CD14-positive monocyte (primary cell): ENCODE results near the gene TIMP1. TPM values are rescaled to one million over a fixed set of nuclear protein-coding genes. Genes with fewer than 3 reads are reported as not detected.

Experiments used
- DNase-seq, 3 donors: peaks; one replicate each; pipeline ENCODE4 v3.0.0-alpha.2; 2011 to 2022
- H2AFZ ChIP-seq: 2 replicates; pipeline ENCODE4 v1.6.0; 2012; ENCODE audit warnings: mild to moderate bottlenecking, low read depth, low read length, inconsistent platforms; ENCODE audit not compliant: insufficient read depth, poor library complexity, severe bottlenecking
- H3K27ac ChIP-seq, 2 donors: 1 replicate in 1 of 2; 2 replicates in 1 of 2; pipeline ENCODE4 v1.5.1; 2012 to 2013; ENCODE audit warnings: low read length in 2 of 2, control low read depth in 1 of 2, inconsistent platforms in 1 of 2, low read depth in 1 of 2, mild to moderate bottlenecking in 1 of 2
- H3K27me3 ChIP-seq, 2 donors: one replicate each; pipeline versions ENCODE4 v1.6.0 to v1.6.1; 2011 to 2013; ENCODE audit warnings: low read length in 2 of 2; ENCODE audit not compliant: control insufficient read depth in 2 of 2, insufficient read depth in 2 of 2
- H3K36me3 ChIP-seq, 2 donors: replicated peaks in 1 of 2; 1 replicate in 1 of 2; 2 replicates in 1 of 2; pipeline versions ENCODE4 v1.5.1 to v1.6.1; 2012 to 2013; ENCODE audit warnings: low read length in 2 of 2, control low read depth in 1 of 2, inconsistent platforms in 1 of 2, mild to moderate bottlenecking in 1 of 2; ENCODE audit not compliant: insufficient read depth in 2 of 2, control insufficient read depth in 1 of 2
- H3K4me1 ChIP-seq, 2 donors: 1 replicate in 1 of 2; 2 replicates in 1 of 2; pipeline versions ENCODE4 v1.5.1 to v1.6.1; 2012 to 2013; ENCODE audit warnings: low read length in 2 of 2, control low read depth in 1 of 2, inconsistent platforms in 1 of 2, mild to moderate bottlenecking in 1 of 2, moderate library complexity in 1 of 2; ENCODE audit not compliant: insufficient read depth in 2 of 2, control insufficient read depth in 1 of 2
- H3K4me2 ChIP-seq: replicated peaks from 2 replicates; pipeline ENCODE3; 2012; ENCODE audit warnings: low read length, moderate library complexity, mild to moderate bottlenecking; ENCODE audit not compliant: poor library complexity, severe bottlenecking; ENCODE audit errors: extremely low read depth
- H3K4me3 ChIP-seq, 3 experiments: fragments of 200-600 bp in 1 of 3; sonication (generic) in 1 of 3; replicated peaks in 1 of 3; 1 replicate in 2 of 3; 2 replicates in 1 of 3; pipeline ENCODE4 v1.5.1; 2011 to 2013; ENCODE audit warnings: low read length in 3 of 3, mild to moderate bottlenecking in 3 of 3, control low read depth in 2 of 3, low read depth in 2 of 3, inconsistent platforms in 1 of 3, moderate library complexity in 1 of 3
- H3K79me2 ChIP-seq: 2 replicates; pipeline ENCODE4 v1.6.0; 2012; ENCODE audit warnings: mild to moderate bottlenecking, control low read depth, inconsistent platforms, low read length, moderate library complexity; ENCODE audit not compliant: insufficient read depth
- H3K9ac ChIP-seq: 2 replicates; pipeline ENCODE4 v1.6.0; 2017; ENCODE audit warnings: low read length, mild to moderate bottlenecking; ENCODE audit not compliant: insufficient read depth, poor library complexity, severe bottlenecking
- H3K9me3 ChIP-seq, 2 donors: replicated peaks in 1 of 2; 1 replicate in 1 of 2; 2 replicates in 1 of 2; pipeline versions ENCODE4 v1.5.1 to v1.6.1; 2012 to 2013; ENCODE audit warnings: low read length in 2 of 2, control low read depth in 1 of 2; ENCODE audit not compliant: control insufficient read depth in 1 of 2, insufficient read depth in 1 of 2
- H4K20me1 ChIP-seq: 2 replicates; pipeline ENCODE4 v1.6.0; 2012; ENCODE audit warnings: mild to moderate bottlenecking, low read length, control low read depth, moderate library complexity; ENCODE audit not compliant: insufficient read depth
- H3K27ac Mint-ChIP-seq, 7 donors: one replicate each; pipeline ENCODE4 v1.8.0; 2020; ENCODE audit warnings: mild to moderate bottlenecking in 7 of 7, mixed read lengths in 7 of 7, moderate library complexity in 6 of 7, inconsistent platforms in 2 of 7
- H3K27me3 Mint-ChIP-seq, 3 donors: one replicate each; pipeline ENCODE4 v1.8.0; 2021 to 2022; ENCODE audit warnings: low read depth in 3 of 3, mild to moderate bottlenecking in 3 of 3, mixed read lengths in 3 of 3, moderate library complexity in 3 of 3, inconsistent platforms in 1 of 3
- H3K36me3 Mint-ChIP-seq, 2 donors: one replicate each; pipeline ENCODE4 v1.8.0; 2020; ENCODE audit warnings: mixed read lengths in 2 of 2, inconsistent platforms in 1 of 2, mild to moderate bottlenecking in 1 of 2
- H3K4me1 Mint-ChIP-seq: one replicate; pipeline ENCODE4 v1.8.0; 2020; ENCODE audit warnings: mild to moderate bottlenecking, mixed read lengths
- H3K4me3 Mint-ChIP-seq, 2 donors: one replicate each; pipeline ENCODE4 v1.8.0; 2020; ENCODE audit warnings: mild to moderate bottlenecking in 2 of 2, mixed read lengths in 2 of 2, moderate library complexity in 1 of 2
- H3K9me3 Mint-ChIP-seq, 7 donors: one replicate each; pipeline ENCODE4 v1.8.0; 2020 to 2022; ENCODE audit warnings: mixed read lengths in 7 of 7, mild to moderate bottlenecking in 6 of 7, moderate library complexity in 6 of 7, inconsistent platforms in 2 of 7
- WGBS: methylation state at CpG from one replicate; pipeline ENCODE4 v1.1.5; 2013; ENCODE audit warnings: missing lambda C conversion rate; ENCODE audit not compliant: insufficient coverage; 5-methylcytosine and 5-hydroxymethylcytosine counted together
- intact Hi-C, 2 donors: fragments of 100-400 bp; cut with micrococcal nuclease; formaldehyde crosslinking; loops; one replicate each; pipeline versions ENCODE4 v1.15.0 to v1.15.1; 2023
- polyA plus RNA-seq, 3 donors: library from polyadenylated mRNA; depleted of rRNA in 1 of 3; unstranded in 2 of 3; stranded (reverse) in 1 of 3; fragments of 300-500 nt in 2 of 3; fragments of >200 nt in 1 of 3; fragmentation: Illumina TruSeq in 2 of 3; gene quantifications; 1 replicate in 2 of 3; 2 replicates in 1 of 3; pipeline ENCODE4 v1.2.3, GENCODE V29; 2012 to 2021
- TF ChIP-seq, protein P1 (sequence below): fragments of 200-600 bp; IDR thresholded peaks from one replicate; pipeline ENCODE4 v1.8.0; 2022; ENCODE audit warnings: antibody characterized with exemption, mild to moderate bottlenecking

The TIMP1 gene
- polyA plus RNA-seq, 3 donors = 591 to 682 (median 632) TPM

DNA sequence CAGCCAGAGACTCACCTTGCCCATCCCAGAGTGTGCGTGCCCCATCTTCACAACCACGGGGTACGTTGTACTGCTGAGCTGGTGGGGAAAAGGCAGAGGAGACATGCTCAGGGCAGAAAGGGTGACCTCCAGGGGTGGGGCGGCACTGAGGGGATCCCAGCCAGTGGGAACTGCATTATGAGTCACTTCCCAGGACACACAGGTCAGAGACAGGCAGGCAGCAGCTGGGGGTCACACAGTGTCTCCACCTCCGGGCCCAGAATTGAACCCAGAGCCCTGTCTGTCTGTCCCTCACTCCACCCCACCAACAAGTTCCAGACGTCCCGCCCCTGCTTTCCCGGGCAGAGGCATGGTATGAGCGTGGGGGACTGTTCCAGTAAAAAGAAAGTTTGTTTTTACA, 4.8 kb upstream of the TIMP1 start:
- H3K79me2 ChIP-seq = peaks cover 2% of the 10 kb centered on the region
- no peak overlapping the region for H3K4me3 Mint-ChIP-seq
- H3K9ac ChIP-seq = no peak overlapping the region
- H3K27me3 Mint-ChIP-seq = peaks cover 9 to 23% (median 21%) of the 10 kb centered on the region in 3 donors
- intact Hi-C loops = loop anchor here (5.0 kb wide), 2 partner anchors 40 to 55 kb away; partner anchors contain the start of gene SYN1 (in 1 of the 2)
- DNase-seq = peak in 1 of 3 donors; percentile 20
- peaks cover 0 to 8% (median 3%) of the 10 kb centered on the region in 7 donors for H3K9me3 Mint-ChIP-seq
- H3K9me3 ChIP-seq = no peaks in the 10 kb centered on the region
- WGBS = 100% methylated on average over 2 of the region's 9 CpGs
- no peak overlapping the region for H2AFZ ChIP-seq
- no peaks in the 10 kb centered on the region for H4K20me1 ChIP-seq
- H3K4me3 ChIP-seq = no peak overlapping the region
- H3K27ac Mint-ChIP-seq = peak overlapping the region in 2 of 7 donors; percentile 62 to 95
- no peaks in the 10 kb centered on the region for H3K36me3 ChIP-seq
- TF ChIP-seq, protein P1, sequence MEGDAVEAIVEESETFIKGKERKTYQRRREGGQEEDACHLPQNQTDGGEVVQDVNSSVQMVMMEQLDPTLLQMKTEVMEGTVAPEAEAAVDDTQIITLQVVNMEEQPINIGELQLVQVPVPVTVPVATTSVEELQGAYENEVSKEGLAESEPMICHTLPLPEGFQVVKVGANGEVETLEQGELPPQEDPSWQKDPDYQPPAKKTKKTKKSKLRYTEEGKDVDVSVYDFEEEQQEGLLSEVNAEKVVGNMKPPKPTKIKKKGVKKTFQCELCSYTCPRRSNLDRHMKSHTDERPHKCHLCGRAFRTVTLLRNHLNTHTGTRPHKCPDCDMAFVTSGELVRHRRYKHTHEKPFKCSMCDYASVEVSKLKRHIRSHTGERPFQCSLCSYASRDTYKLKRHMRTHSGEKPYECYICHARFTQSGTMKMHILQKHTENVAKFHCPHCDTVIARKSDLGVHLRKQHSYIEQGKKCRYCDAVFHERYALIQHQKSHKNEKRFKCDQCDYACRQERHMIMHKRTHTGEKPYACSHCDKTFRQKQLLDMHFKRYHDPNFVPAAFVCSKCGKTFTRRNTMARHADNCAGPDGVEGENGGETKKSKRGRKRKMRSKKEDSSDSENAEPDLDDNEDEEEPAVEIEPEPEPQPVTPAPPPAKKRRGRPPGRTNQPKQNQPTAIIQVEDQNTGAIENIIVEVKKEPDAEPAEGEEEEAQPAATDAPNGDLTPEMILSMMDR = no peak
- H3K4me2 ChIP-seq = no peak overlapping the region
- no peak overlapping the region for H3K27ac ChIP-seq
- peaks cover 50 to 77% of the 10 kb centered on the region in 2 donors for H3K4me1 ChIP-seq
- H3K4me1 Mint-ChIP-seq = peaks cover 57% of the 10 kb centered on the region
- peaks cover 0 to 13% of the 10 kb centered on the region in 2 donors for H3K27me3 ChIP-seq
- peaks cover 0 to 6% of the 10 kb centered on the region in 2 donors for H3K36me3 Mint-ChIP-seq

DNA sequence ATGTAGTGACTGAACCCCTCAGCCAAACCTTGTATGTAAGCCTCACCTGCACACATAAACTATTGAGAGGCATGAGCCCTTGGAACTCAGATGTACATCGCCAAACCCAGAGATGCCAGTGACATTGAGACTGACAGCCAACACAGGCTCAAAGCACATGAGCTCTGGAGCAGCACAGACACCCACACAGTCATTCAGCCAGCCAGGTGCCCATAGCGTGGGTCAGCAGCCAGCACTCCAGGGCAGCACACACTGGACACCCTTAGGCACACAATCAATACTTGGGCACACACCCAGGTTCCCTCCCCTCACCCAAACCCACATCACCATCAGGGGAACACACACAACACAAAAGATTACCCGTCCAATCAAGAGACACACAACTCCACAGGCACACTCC, 4.3 kb upstream of the TIMP1 start:
- Mint-ChIP-seq H3K9me3 (peaks cover 0 to 8% (median 3%) of the 10 kb centered on the region in 7 donors), H3K27ac (peak overlapping the region in 4 of 7 donors; percentile 4 to 98 (median 64)), H3K4me3 (no peak overlapping the region), H3K27me3 (peaks cover 9 to 23% (median 18%) of the 10 kb centered on the region in 3 donors), H3K4me1 (peaks cover 52% of the 10 kb centered on the region), H3K36me3 (peaks cover 0 to 6% of the 10 kb centered on the region in 2 donors)
- H3K4me2 ChIP-seq = peak overlapping the region; percentile 55
- TF ChIP-seq, protein P1 = no peak
- peak overlapping the region in 1 of 3 experiments; percentile 54 for H3K4me3 ChIP-seq
- intact Hi-C loops = loop anchor here (5.0 kb wide), 2 partner anchors 39 to 54 kb away; partner anchors contain the start of gene SYN1 (in 1 of the 2)
- H3K27me3 ChIP-seq = peaks cover 0 to 13% of the 10 kb centered on the region in 2 donors
- peaks cover 7% of the 10 kb centered on the region for H3K79me2 ChIP-seq
- H3K27ac ChIP-seq = no peak overlapping the region
- peaks cover 49 to 76% of the 10 kb centered on the region in 2 donors for H3K4me1 ChIP-seq
- no peaks in the 10 kb centered on the region for H4K20me1 ChIP-seq
- H3K9me3 ChIP-seq = no peaks in the 10 kb centered on the region
- no peak overlapping the region for H2AFZ ChIP-seq
- no peak overlapping the region for H3K9ac ChIP-seq
- H3K36me3 ChIP-seq = no peaks in the 10 kb centered on the region
- WGBS = 88% methylated on average over 3 of the region's 3 CpGs
- DNase-seq = no peak
